ENCODE measurements around the gene ATP12A. TPM values are rescaled to one million over a fixed set of nuclear protein-coding genes. Genes with fewer than 3 reads are reported as not detected.

ATP12A gene
- total and polyA plus RNA-seq, 2 donors (not counting 1 experiment from before 2014, with no cell fraction given), result not detected

- H3K27me3 ChIP-seq (ENCODE audit: control insufficient read depth, insufficient read depth, low read length), result no peaks in the 10 kb centered on the region
- peak overlapping the region; percentile 41 for H3K27ac ChIP-seq (ENCODE audit: insufficient read depth, low read length)
- no peaks in the 10 kb centered on the region for H3K79me2 ChIP-seq (ENCODE audit: control insufficient read depth, insufficient read depth, low read length)
- peak overlapping the region; percentile 9 for H3K9ac ChIP-seq (ENCODE audit: insufficient read depth, low read length)
- peaks cover 4% of the 10 kb centered on the region for H3K4me1 ChIP-seq (ENCODE audit: control insufficient read depth, extremely low read depth, insufficient read depth, low read length)
- no peak overlapping the region for H2AFZ ChIP-seq (ENCODE audit: low read length)
- peak overlapping the region in 2 of 4 experiments; percentile 33 to 43 for H3K4me3 ChIP-seq (replicated peaks in 1 of 4; ENCODE audit: control extremely low read depth in 1 of 4, insufficient read depth in 1 of 4, low read depth in 3 of 4, low read length in 4 of 4)
- no peaks in the 10 kb centered on the region for H4K20me1 ChIP-seq (ENCODE audit: control insufficient read depth, extremely low read depth, insufficient read depth, low read length)
- no peaks in the 10 kb centered on the region for H3K9me3 ChIP-seq (ENCODE audit: control insufficient read depth, insufficient read depth, low read depth, low read length)
- peak; percentile 75 to 81 for DNase-seq (ENCODE audit: low read depth in 2 of 2)
- no peaks in the 10 kb centered on the region for H3K36me3 ChIP-seq (ENCODE audit: control insufficient read depth, insufficient read depth, low read length)
- TF ChIP-seq EZH2 (IDR thresholded peaks at IDR 0.05; ENCODE audit: low read length, missing control alignments) (no peak), CTCF (conservative IDR thresholded peaks at IDR 0.05 in 1 of 2, IDR thresholded peaks at IDR 0.05 in 1 of 2; ENCODE audit: low read depth in 1 of 2, low read length in 2 of 2) (peak; percentile 77 to 80)
- H3K4me2 ChIP-seq (ENCODE audit: extremely low read depth, insufficient read depth, low read length), result peak overlapping the region; percentile 46
Observed at GRCh38 chr13:24671386-24672113, 8.7 kb upstream of the ATP12A start.

GRCh38 chr13:24672141-24673132 is 7.8 kb upstream of the ATP12A start:
- no peak overlapping the region for H3K9ac ChIP-seq (ENCODE audit: insufficient read depth, low read length)

More at GRCh38 chr13:24672141-24673132, 7.8 kb upstream of the ATP12A start:
- TF ChIP-seq EZH2 (IDR thresholded peaks at IDR 0.05; ENCODE audit: low read length, missing control alignments) (no peak), CTCF (conservative IDR thresholded peaks at IDR 0.05 in 1 of 2, IDR thresholded peaks at IDR 0.05 in 1 of 2; ENCODE audit: low read depth in 1 of 2, low read length in 2 of 2) (no peak)
- Histone ChIP-seq H3K4me1 (ENCODE audit: control insufficient read depth, extremely low read depth, insufficient read depth, low read length) (peaks cover 4% of the 10 kb centered on the region), H2AFZ (ENCODE audit: low read length) (no peak overlapping the region), H3K27ac (ENCODE audit: insufficient read depth, low read length) (no peak overlapping the region), H3K4me2 (ENCODE audit: extremely low read depth, insufficient read depth, low read length) (no peak overlapping the region), H3K9me3 (ENCODE audit: control insufficient read depth, insufficient read depth, low read depth, low read length) (no peaks in the 10 kb centered on the region), H3K27me3 (ENCODE audit: control insufficient read depth, insufficient read depth, low read length) (no peaks in the 10 kb centered on the region), H3K4me3 (replicated peaks in 1 of 4; ENCODE audit: control extremely low read depth in 1 of 4, insufficient read depth in 1 of 4, low read depth in 3 of 4, low read length in 4 of 4) (no peak overlapping the region), H3K36me3 (ENCODE audit: control insufficient read depth, insufficient read depth, low read length) (no peaks in the 10 kb centered on the region), H4K20me1 (ENCODE audit: control insufficient read depth, extremely low read depth, insufficient read depth, low read length) (no peaks in the 10 kb centered on the region), H3K79me2 (ENCODE audit: control insufficient read depth, insufficient read depth, low read length) (no peaks in the 10 kb centered on the region)
- DNase-seq (ENCODE audit: low read depth in 2 of 2), result no peak

Measured in fibroblast of lung (primary cell).